Skeletal muscle satellite cell (primary cell): ENCODE data around the gene MYO16.

Experiments
- H3K27me3 ChIP-seq: 2 replicates; pipeline ENCODE4 v1.7.0; 2013; ENCODE audit warnings: low read length; ENCODE audit not compliant: control insufficient read depth, insufficient read depth
- H3K36me3 ChIP-seq: 2 replicates; pipeline ENCODE4 v1.7.0; 2013; ENCODE audit warnings: mild to moderate bottlenecking, control low read depth, low read length; ENCODE audit not compliant: insufficient read depth
- H3K4me1 ChIP-seq: 2 replicates; pipeline ENCODE4 v1.7.0; 2013; ENCODE audit warnings: low read length; ENCODE audit not compliant: control insufficient read depth, insufficient read depth
- H3K4me2 ChIP-seq: 2 replicates; pipeline ENCODE4 v1.7.0; 2013; ENCODE audit warnings: mild to moderate bottlenecking, low read length
- H3K4me3 ChIP-seq: 2 replicates; pipeline ENCODE4 v1.7.0; 2013; ENCODE audit warnings: low read length
- H3K9ac ChIP-seq: 2 replicates; pipeline ENCODE4 v1.7.0; 2013; ENCODE audit warnings: mild to moderate bottlenecking, low read depth, low read length, moderate library complexity
- H3K9me3 ChIP-seq: replicated peaks from 2 replicates; pipeline ENCODE4 v1.7.0; 2013; ENCODE audit warnings: mild to moderate bottlenecking, control low read depth, low read length

MYO16 gene

DNA sequence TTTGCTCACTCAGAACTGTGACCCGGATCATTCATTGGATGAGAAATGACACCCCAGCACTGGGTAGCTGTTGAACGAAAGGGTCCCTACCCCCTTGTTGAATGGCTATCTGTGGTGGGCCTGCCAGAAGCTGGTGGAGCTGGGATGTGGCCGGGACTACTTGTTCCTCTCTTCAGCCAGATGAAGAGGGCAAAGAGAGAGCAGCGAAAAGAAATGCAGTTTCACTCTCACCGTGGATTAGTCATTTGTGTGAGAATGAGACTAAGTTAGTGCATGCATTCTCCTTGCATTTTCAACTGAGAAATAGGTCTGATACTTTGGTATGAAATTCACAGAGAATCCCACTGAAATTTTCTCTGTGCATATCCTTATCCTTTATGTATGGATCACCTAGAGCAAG, 603.9 kb downstream of the MYO16 start:
- Histone ChIP-seq H3K4me2 (no peak overlapping the region), H3K9me3 (no peaks in the 10 kb centered on the region), H3K4me3 (no peak overlapping the region), H3K4me1 (peaks cover 5% of the 10 kb centered on the region), H3K27me3 (no peaks in the 10 kb centered on the region), H3K36me3 (no peaks in the 10 kb centered on the region), H3K9ac (no peak overlapping the region)

- H3K4me1 ChIP-seq, result peaks cover 5% of the 10 kb centered on the region
- no peak overlapping the region for H3K4me2 ChIP-seq
- no peak overlapping the region for H3K9ac ChIP-seq
- H3K27me3 ChIP-seq, result no peaks in the 10 kb centered on the region
- H3K36me3 ChIP-seq, result no peaks in the 10 kb centered on the region
- no peak overlapping the region for H3K4me3 ChIP-seq
- H3K9me3 ChIP-seq, result no peaks in the 10 kb centered on the region
Measured at GRCh38 chr13:109235901-109236300, 606.5 kb downstream of the MYO16 start.

DNA sequence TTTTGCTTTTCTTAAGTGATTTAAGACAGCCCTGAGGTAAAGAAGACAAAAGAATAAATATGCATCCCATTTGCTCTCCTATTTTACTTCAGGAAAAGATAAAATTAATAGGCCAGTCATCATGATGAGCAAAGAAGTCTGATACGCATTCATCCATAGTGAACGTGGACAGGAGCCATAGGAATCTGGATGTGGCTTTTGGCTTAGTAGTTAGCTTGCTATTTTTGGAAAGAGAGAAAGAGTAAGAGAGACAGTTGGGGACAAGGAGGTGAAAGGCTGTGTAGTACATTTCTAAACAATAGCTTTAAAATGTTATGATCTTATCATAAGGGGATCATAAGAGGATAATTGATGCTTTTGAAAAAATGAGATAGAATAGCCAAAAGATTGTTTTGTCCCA, 611.7 kb downstream of the MYO16 start:
- Histone ChIP-seq H3K27me3 (no peaks in the 10 kb centered on the region), H3K9ac (no peak overlapping the region), H3K9me3 (no peaks in the 10 kb centered on the region), H3K4me1 (peaks cover 23% of the 10 kb centered on the region), H3K36me3 (no peaks in the 10 kb centered on the region), H3K4me2 (no peak overlapping the region), H3K4me3 (no peak overlapping the region)

- H3K9ac ChIP-seq, result peak overlapping the region; percentile 79
- H3K9me3 ChIP-seq, result peaks cover 4% of the 10 kb centered on the region
- peak overlapping the region; percentile 66 for H3K4me2 ChIP-seq
- no peaks in the 10 kb centered on the region for H3K27me3 ChIP-seq
- no peaks in the 10 kb centered on the region for H3K36me3 ChIP-seq
- peak overlapping the region; percentile 18 for H3K4me3 ChIP-seq
- peaks cover 23% of the 10 kb centered on the region for H3K4me1 ChIP-seq
Measured at GRCh38 chr13:109243311-109243951, 614.0 kb downstream of the MYO16 start.

DNA sequence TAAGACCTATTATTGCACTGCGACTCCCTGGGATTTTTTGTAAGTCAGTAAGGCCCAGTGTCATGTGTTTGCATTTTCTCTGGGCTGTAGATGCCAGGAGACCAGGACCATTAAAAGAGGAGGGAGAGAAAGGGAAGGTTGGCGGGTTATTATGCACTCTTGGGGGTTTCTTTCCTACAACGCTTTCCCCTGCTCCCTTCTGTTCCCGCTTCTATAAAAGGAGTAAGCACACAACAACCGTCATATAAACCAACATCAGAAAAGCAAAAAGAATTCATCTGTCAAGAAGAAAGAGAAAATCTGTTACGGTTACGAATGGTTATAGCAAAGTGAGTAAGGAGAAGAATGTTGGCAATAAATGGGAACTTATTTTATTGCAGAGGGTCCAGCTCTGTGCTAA, 615.2 kb downstream of the MYO16 start:
- no peaks in the 10 kb centered on the region for H3K27me3 ChIP-seq
- peak overlapping the region; percentile 66 for H3K4me2 ChIP-seq
- peak overlapping the region; percentile 79 for H3K9ac ChIP-seq
- H3K4me1 ChIP-seq, result peaks cover 23% of the 10 kb centered on the region
- H3K4me3 ChIP-seq, result no peak overlapping the region
- H3K36me3 ChIP-seq, result no peaks in the 10 kb centered on the region
- peaks cover 4% of the 10 kb centered on the region for H3K9me3 ChIP-seq

DNA sequence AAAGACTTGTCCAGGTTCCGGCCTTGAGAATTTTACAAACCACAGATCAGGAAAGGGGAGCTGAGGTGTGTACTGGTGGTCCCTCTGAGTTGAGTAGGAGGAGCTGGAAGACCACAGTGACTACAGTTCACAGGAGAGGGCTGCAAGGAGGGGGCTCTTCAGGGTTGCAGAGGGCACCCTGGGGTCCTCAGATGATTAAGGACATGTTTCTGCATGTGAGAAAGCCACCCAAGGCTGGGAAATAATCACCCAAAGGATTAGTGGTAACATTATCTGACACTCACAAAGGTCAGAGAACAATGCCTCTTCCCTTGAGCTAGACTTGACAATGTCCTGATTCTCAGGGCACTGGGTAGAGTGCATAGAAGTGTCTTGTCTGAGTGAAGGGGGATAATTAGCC, 616.6 kb downstream of the MYO16 start:
- no peak overlapping the region for H3K4me3 ChIP-seq
- H3K36me3 ChIP-seq, result no peaks in the 10 kb centered on the region
- no peak overlapping the region for H3K4me2 ChIP-seq
- H3K9ac ChIP-seq, result no peak overlapping the region
- peaks cover 23% of the 10 kb centered on the region for H3K4me1 ChIP-seq
- H3K27me3 ChIP-seq, result no peaks in the 10 kb centered on the region
- H3K9me3 ChIP-seq, result peaks cover 4% of the 10 kb centered on the region

DNA sequence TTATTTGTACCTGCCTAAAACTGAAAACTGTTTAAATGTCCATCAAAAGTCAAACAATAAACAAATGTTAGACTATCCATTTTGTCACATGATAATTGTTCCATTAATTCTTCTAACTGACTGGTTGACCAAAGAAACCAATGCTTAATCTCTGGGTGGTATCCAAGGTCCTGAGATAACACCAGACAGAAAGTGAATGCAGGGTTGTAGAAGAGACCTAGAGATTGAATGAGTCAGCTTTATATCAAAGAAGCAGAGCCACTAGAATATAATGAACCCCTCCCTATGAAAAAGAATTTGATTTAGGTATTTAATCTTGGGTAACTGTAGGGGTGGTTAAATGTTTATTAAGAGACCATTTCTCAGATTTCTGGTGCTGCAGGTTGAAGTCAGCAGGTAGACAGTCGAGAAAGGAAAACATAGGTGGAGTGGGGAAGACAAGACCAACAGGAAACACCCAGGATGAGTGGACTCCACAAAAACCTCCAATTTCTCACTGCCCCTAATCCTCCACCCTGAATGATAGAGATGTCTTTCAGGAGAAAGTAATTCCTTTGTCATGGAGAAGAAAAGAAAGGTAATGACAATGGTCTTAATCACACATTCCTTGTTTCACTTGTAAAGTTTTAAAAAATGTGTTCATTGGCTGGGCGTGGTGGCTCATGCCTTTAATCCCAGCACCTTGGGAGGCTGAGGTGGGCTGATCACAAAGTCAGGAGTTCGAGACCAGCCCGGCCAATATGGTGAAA, 620.5 kb downstream of the MYO16 start:
- H3K4me1 ChIP-seq, result peaks cover 12% of the 10 kb centered on the region
- no peaks in the 10 kb centered on the region for H3K36me3 ChIP-seq
- no peak overlapping the region for H3K4me2 ChIP-seq
- peaks cover 4% of the 10 kb centered on the region for H3K9me3 ChIP-seq
- no peak overlapping the region for H3K4me3 ChIP-seq
- H3K9ac ChIP-seq, result no peak overlapping the region
- no peaks in the 10 kb centered on the region for H3K27me3 ChIP-seq

- Histone ChIP-seq H3K9me3 (peaks cover 4% of the 10 kb centered on the region), H3K36me3 (no peaks in the 10 kb centered on the region), H3K9ac (peak overlapping the region; percentile 22), H3K4me3 (no peak overlapping the region), H3K4me2 (no peak overlapping the region), H3K27me3 (no peaks in the 10 kb centered on the region), H3K4me1 (peaks cover 30% of the 10 kb centered on the region)
Measured at GRCh38 chr13:109251956-109252355, 622.5 kb downstream of the MYO16 start.

GRCh38 chr13:109253316-109253715, 623.9 kb downstream of the MYO16 start:
- no peaks in the 10 kb centered on the region for H3K27me3 ChIP-seq
- H3K9ac ChIP-seq, result no peak overlapping the region
- no peaks in the 10 kb centered on the region for H3K36me3 ChIP-seq
- H3K4me1 ChIP-seq, result peaks cover 37% of the 10 kb centered on the region
- H3K4me3 ChIP-seq, result no peak overlapping the region
- peaks cover 1% of the 10 kb centered on the region for H3K9me3 ChIP-seq
- no peak overlapping the region for H3K4me2 ChIP-seq

DNA sequence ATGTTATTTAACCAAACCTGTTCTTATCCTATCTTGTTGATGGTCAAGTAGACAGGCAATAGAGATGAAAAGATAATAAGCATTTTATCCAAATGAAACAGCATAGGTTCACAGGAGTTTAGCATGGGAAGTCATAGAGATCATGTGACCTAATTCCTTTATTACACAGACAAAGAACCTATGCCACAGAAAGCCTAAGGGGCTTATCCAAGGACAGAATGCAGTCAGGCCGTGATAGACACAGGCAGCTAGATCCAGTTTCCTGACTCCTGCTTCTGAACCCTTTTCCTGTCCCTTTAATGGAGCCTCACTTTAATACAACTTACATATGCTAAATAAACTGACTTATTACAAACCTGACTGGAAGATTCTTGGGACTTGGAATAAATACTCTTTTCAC, 624.9 kb downstream of the MYO16 start:
- no peak overlapping the region for H3K4me2 ChIP-seq
- no peaks in the 10 kb centered on the region for H3K27me3 ChIP-seq
- no peaks in the 10 kb centered on the region for H3K9me3 ChIP-seq
- H3K4me1 ChIP-seq, result peaks cover 40% of the 10 kb centered on the region
- H3K36me3 ChIP-seq, result no peaks in the 10 kb centered on the region
- H3K4me3 ChIP-seq, result no peak overlapping the region
- H3K9ac ChIP-seq, result peak overlapping the region; percentile 38

DNA sequence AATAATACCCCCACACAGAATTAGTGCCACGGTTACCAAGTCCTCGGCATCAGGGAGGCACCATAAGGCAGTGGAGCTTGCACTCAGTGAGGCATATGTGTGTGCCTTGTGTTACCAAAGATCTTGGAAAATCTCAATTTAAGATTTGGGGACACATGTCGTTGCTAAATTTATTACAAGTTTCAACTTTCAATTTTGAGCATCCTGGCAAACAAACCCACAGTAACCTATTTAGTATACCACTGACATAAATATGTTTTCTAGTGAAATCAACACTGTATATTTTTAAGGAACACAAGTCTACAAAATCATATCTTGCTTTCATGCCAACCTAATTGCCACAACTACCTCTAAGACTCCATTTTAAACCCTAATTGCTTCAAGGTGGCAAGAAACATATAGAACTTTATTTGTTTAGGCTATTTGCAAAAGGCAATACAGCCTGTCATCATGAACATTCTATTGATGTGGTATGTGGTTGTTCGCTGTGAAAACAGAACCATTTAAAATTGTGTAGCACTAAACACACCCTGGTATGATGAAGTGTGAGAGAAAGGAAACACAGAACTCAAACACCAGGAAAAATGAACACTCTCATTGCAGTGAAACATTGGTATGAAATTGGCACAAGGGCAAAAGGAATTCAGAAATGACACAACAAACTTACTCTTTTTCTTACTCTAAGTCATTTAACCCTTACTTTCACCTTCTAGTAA, 625.9 kb downstream of the MYO16 start:
- no peaks in the 10 kb centered on the region for H3K36me3 ChIP-seq
- H3K4me2 ChIP-seq, result no peak overlapping the region
- H3K9ac ChIP-seq, result peak overlapping the region; percentile 83
- H3K27me3 ChIP-seq, result no peaks in the 10 kb centered on the region
- peaks cover 40% of the 10 kb centered on the region for H3K4me1 ChIP-seq
- no peaks in the 10 kb centered on the region for H3K9me3 ChIP-seq
- H3K4me3 ChIP-seq, result no peak overlapping the region
